ENCODE data around the gene ERCC6.

DNA sequence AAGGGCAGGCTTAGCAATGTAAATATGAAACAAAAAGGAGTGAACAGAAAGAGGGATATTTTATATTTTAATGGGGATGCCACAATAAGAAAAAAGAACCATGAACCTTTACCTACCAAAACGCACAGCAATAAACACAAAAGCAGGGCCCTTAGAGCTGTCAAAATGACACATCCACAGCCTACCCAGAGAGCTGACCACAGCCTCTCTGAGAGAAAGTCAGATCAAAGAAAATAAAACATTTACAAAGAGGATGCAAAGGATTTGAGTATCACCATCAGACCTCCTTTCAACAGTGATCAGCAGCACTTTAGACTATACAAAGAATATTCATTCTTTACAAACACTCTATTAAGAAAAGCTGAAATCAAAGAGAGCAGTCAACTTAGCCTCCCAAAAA, 52.9 kb downstream of the ERCC6 start:
- TF ChIP-seq, protein P1, sequence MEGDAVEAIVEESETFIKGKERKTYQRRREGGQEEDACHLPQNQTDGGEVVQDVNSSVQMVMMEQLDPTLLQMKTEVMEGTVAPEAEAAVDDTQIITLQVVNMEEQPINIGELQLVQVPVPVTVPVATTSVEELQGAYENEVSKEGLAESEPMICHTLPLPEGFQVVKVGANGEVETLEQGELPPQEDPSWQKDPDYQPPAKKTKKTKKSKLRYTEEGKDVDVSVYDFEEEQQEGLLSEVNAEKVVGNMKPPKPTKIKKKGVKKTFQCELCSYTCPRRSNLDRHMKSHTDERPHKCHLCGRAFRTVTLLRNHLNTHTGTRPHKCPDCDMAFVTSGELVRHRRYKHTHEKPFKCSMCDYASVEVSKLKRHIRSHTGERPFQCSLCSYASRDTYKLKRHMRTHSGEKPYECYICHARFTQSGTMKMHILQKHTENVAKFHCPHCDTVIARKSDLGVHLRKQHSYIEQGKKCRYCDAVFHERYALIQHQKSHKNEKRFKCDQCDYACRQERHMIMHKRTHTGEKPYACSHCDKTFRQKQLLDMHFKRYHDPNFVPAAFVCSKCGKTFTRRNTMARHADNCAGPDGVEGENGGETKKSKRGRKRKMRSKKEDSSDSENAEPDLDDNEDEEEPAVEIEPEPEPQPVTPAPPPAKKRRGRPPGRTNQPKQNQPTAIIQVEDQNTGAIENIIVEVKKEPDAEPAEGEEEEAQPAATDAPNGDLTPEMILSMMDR (IDR thresholded peaks at IDR 0.05) = no peak
- no peak for TF ChIP-seq EZH2 (IDR thresholded peaks at IDR 0.05; ENCODE audit: borderline replicate concordance, insufficient read depth, low read depth, low read length, poor library complexity, severe bottlenecking)
